Mesendoderm (in vitro differentiated cells): ENCODE measurements around the gene KRT1.

Experiments
- DNase-seq: peaks from one replicate; pipeline ENCODE4 v3.0.0; 2013
- H2AK5ac ChIP-seq: 2 replicates; pipeline ENCODE4 v1.6.1; 2013; ENCODE audit warnings: low read length, inconsistent platforms
- H2BK120ac ChIP-seq: 2 replicates; pipeline ENCODE4 v1.6.1; 2013; ENCODE audit warnings: low read depth, mild to moderate bottlenecking, low read length, moderate library complexity, mixed read lengths
- H2BK15ac ChIP-seq: replicated peaks from 2 replicates; pipeline ENCODE4 v1.6.1; 2013; ENCODE audit warnings: low read depth, mild to moderate bottlenecking, moderate library complexity
- H2BK5ac ChIP-seq: 2 replicates; pipeline ENCODE4 v1.6.1; 2013; ENCODE audit warnings: low read length, inconsistent platforms
- H3K18ac ChIP-seq: 2 replicates; pipeline ENCODE4 v1.6.1; 2013; ENCODE audit warnings: mild to moderate bottlenecking, low read length, mixed read lengths
- H3K23ac ChIP-seq: one replicate; pipeline ENCODE4 v1.6.1; 2013; ENCODE audit warnings: low read length
- H3K27ac ChIP-seq: 2 replicates; pipeline ENCODE4 v1.5.1; 2013; ENCODE audit warnings: low read depth, mild to moderate bottlenecking, inconsistent platforms, low read length, moderate library complexity
- H3K27me3 ChIP-seq: 2 replicates; pipeline ENCODE4 v1.6.1; 2013; ENCODE audit warnings: low read length, control low read depth, mild to moderate bottlenecking, inconsistent platforms; ENCODE audit not compliant: insufficient read depth, poor library complexity
- H3K36me3 ChIP-seq: 2 replicates; pipeline ENCODE4 v1.6.1; 2013; ENCODE audit warnings: low read length, inconsistent platforms; ENCODE audit not compliant: control insufficient read depth, insufficient read depth
- H3K4ac ChIP-seq: one replicate; pipeline ENCODE4 v1.6.1; 2013; ENCODE audit warnings: low read depth, mild to moderate bottlenecking, low read length, moderate library complexity
- H3K4me1 ChIP-seq: 2 replicates; pipeline ENCODE4 v1.6.1; 2013; ENCODE audit warnings: low read depth, low read length, inconsistent platforms; ENCODE audit not compliant: control insufficient read depth
- H3K4me2 ChIP-seq: 2 replicates; pipeline ENCODE4 v1.6.1; 2013; ENCODE audit warnings: low read length
- H3K4me3 ChIP-seq: 2 replicates; pipeline ENCODE4 v1.5.1; 2013; ENCODE audit warnings: mild to moderate bottlenecking, low read length
- H3K56ac ChIP-seq: one replicate; pipeline ENCODE4 v1.6.1; 2013; ENCODE audit warnings: low read length
- H3K79me1 ChIP-seq: 2 replicates; pipeline ENCODE4 v1.6.1; 2013; ENCODE audit warnings: low read length, inconsistent platforms
- H3K79me2 ChIP-seq: 2 replicates; pipeline ENCODE4 v1.6.1; 2013; ENCODE audit warnings: mild to moderate bottlenecking, low read length; ENCODE audit not compliant: control insufficient read depth, insufficient read depth
- H3K9ac ChIP-seq: 2 replicates; pipeline ENCODE4 v1.6.1; 2013; ENCODE audit warnings: low read length, inconsistent platforms
- H4K5ac ChIP-seq: one replicate; pipeline ENCODE4 v1.6.1; 2013; ENCODE audit warnings: low read length
- H4K8ac ChIP-seq: one replicate; pipeline ENCODE4 v1.6.1; 2013; ENCODE audit warnings: low read depth, mild to moderate bottlenecking, control low read depth, low read length, moderate library complexity
- WGBS: extraction: QIAGEN DNeasy Blood & Tissue Kit; methylation state at CpG from one replicate; pipeline ENCODE4 v1.1.7; 2013; ENCODE audit warnings: low lambda C conversion rate, missing lambda C conversion rate; ENCODE audit not compliant: insufficient coverage; ENCODE audit errors: extremely low coverage; 5-methylcytosine and 5-hydroxymethylcytosine counted together

The KRT1 gene

DNA sequence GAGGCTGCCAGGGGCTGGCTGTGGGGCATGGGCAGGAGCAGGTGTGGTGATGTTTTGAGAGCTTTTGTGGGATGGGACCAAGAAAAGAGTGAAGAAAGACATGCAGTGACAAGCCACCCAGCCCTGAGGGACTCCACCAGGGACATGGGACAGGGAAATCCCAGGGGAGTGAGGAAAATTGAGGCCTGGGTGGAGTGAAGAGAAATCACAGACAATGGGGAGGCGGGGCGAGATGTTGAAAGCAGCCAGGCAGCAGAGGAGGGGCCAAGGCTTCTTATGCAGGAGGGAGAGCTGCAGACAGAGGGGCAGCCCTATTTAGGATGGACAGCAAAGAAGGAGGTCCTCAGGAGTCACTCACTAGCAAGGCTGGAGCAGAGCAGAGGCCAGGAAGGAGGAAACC, 4.2 kb upstream of the KRT1 start:
- H3K56ac ChIP-seq, result no peak overlapping the region
- H4K8ac ChIP-seq, result no peak overlapping the region
- H3K18ac ChIP-seq, result no peak overlapping the region
- no peak overlapping the region for H2BK5ac ChIP-seq
- H3K27me3 ChIP-seq, result no peaks in the 10 kb centered on the region
- H3K4me2 ChIP-seq, result no peak overlapping the region
- H2BK120ac ChIP-seq, result no peak overlapping the region
- no peak for DNase-seq
- H3K79me1 ChIP-seq, result no peaks in the 10 kb centered on the region
- H4K5ac ChIP-seq, result no peak overlapping the region
- H3K4ac ChIP-seq, result no peak overlapping the region
- H3K9ac ChIP-seq, result no peak overlapping the region
- no peak overlapping the region for H3K4me3 ChIP-seq
- no peaks in the 10 kb centered on the region for H3K79me2 ChIP-seq
- no peaks in the 10 kb centered on the region for H3K4me1 ChIP-seq
- no peak overlapping the region for H3K23ac ChIP-seq
- no peak overlapping the region for H3K27ac ChIP-seq
- no CpG with 5 or more reads among the region's 2 CpGs for WGBS
- no peak overlapping the region for H2BK15ac ChIP-seq
- no peaks in the 10 kb centered on the region for H3K36me3 ChIP-seq
- H2AK5ac ChIP-seq, result no peak overlapping the region

GRCh38 chr12:52683575-52684300, 3.5 kb upstream of the KRT1 start:
- Histone ChIP-seq H3K27ac (no peak overlapping the region), H2AK5ac (no peak overlapping the region), H2BK120ac (no peak overlapping the region), H3K4ac (no peak overlapping the region), H3K9ac (no peak overlapping the region), H3K4me1 (no peaks in the 10 kb centered on the region), H3K27me3 (no peaks in the 10 kb centered on the region), H3K23ac (no peak overlapping the region), H4K5ac (no peak overlapping the region), H3K36me3 (no peaks in the 10 kb centered on the region), H3K4me3 (no peak overlapping the region), H3K56ac (no peak overlapping the region), H3K79me2 (no peaks in the 10 kb centered on the region), H2BK5ac (no peak overlapping the region), H3K79me1 (no peaks in the 10 kb centered on the region), H3K4me2 (no peak overlapping the region), H2BK15ac (no peak overlapping the region), H4K8ac (no peak overlapping the region), H3K18ac (no peak overlapping the region)
- WGBS, result no CpG with 5 or more reads among the region's 12 CpGs
- no peak for DNase-seq

GRCh38 chr12:52682938-52683574, 2.8 kb upstream of the KRT1 start:
- Histone ChIP-seq H3K9ac (no peak overlapping the region), H3K4me2 (no peak overlapping the region), H2BK15ac (no peak overlapping the region), H3K36me3 (no peaks in the 10 kb centered on the region), H3K4me1 (no peaks in the 10 kb centered on the region), H4K8ac (no peak overlapping the region), H2BK5ac (no peak overlapping the region), H3K27me3 (no peaks in the 10 kb centered on the region), H2BK120ac (no peak overlapping the region), H3K27ac (no peak overlapping the region), H3K79me1 (no peaks in the 10 kb centered on the region), H4K5ac (no peak overlapping the region), H3K4ac (no peak overlapping the region), H3K56ac (no peak overlapping the region), H3K79me2 (no peaks in the 10 kb centered on the region), H3K23ac (no peak overlapping the region), H3K4me3 (no peak overlapping the region), H3K18ac (no peak overlapping the region), H2AK5ac (no peak overlapping the region)
- WGBS, result no CpG with 5 or more reads among the region's 4 CpGs
- no peak for DNase-seq

GRCh38 chr12:52682381-52682660, 2.1 kb upstream of the KRT1 start:
- Histone ChIP-seq H3K56ac (no peak overlapping the region), H3K27me3 (no peaks in the 10 kb centered on the region), H3K18ac (no peak overlapping the region), H2BK120ac (no peak overlapping the region), H2AK5ac (no peak overlapping the region), H3K4me1 (no peaks in the 10 kb centered on the region), H3K27ac (no peak overlapping the region), H4K5ac (no peak overlapping the region), H3K4ac (no peak overlapping the region), H2BK5ac (no peak overlapping the region), H3K4me2 (no peak overlapping the region), H2BK15ac (no peak overlapping the region), H3K36me3 (no peaks in the 10 kb centered on the region), H3K4me3 (no peak overlapping the region), H3K23ac (no peak overlapping the region), H3K79me1 (no peaks in the 10 kb centered on the region), H3K9ac (no peak overlapping the region), H4K8ac (no peak overlapping the region), H3K79me2 (no peaks in the 10 kb centered on the region)
- WGBS, result no CpG with 5 or more reads among the region's 2 CpGs
- no peak for DNase-seq

GRCh38 chr12:52681526-52682380, 1.5 kb upstream of the KRT1 start:
- Histone ChIP-seq H2BK120ac (no peak overlapping the region), H4K5ac (no peak overlapping the region), H3K27ac (no peak overlapping the region), H3K4me1 (no peaks in the 10 kb centered on the region), H3K79me2 (no peaks in the 10 kb centered on the region), H3K23ac (no peak overlapping the region), H3K56ac (no peak overlapping the region), H4K8ac (no peak overlapping the region), H2BK15ac (no peak overlapping the region), H3K18ac (no peak overlapping the region), H2AK5ac (no peak overlapping the region), H3K79me1 (no peaks in the 10 kb centered on the region), H3K36me3 (no peaks in the 10 kb centered on the region), H3K4ac (no peak overlapping the region), H3K4me3 (no peak overlapping the region), H3K9ac (no peak overlapping the region), H3K27me3 (no peaks in the 10 kb centered on the region), H3K4me2 (no peak overlapping the region), H2BK5ac (no peak overlapping the region)
- WGBS, result no CpG with 5 or more reads among the region's 12 CpGs
- no peak for DNase-seq
